GM21619 (cell line): ENCODE measurements around the gene SLC33A1.

Source experiments
- ATAC-seq: cut with Tn5 transposase; IDR thresholded peaks from one replicate; pipeline ENCODE4 v1.9.1; 2021; ENCODE audit not compliant: unreplicated experiment

SLC33A1 gene

DNA sequence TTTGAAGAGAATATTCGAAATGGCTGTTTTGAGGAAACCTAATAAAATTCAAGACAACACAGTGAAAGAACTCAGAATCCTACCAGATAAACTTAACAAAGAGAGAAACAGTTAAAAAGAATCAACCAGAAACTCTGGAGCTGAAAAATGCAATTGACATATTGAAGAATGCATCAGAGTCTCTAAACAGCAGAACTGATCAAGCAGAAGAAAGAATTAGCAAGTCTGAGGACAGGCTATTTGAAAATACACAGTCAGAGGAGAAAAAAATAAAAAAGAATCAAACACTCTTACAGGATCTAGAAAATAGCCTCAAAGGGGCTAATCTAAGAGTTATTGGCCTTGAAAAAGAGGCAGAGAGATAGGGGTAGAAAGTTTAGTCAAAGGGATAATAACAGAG, 61.7 kb downstream of the SLC33A1 start:
- no peak for ATAC-seq

DNA sequence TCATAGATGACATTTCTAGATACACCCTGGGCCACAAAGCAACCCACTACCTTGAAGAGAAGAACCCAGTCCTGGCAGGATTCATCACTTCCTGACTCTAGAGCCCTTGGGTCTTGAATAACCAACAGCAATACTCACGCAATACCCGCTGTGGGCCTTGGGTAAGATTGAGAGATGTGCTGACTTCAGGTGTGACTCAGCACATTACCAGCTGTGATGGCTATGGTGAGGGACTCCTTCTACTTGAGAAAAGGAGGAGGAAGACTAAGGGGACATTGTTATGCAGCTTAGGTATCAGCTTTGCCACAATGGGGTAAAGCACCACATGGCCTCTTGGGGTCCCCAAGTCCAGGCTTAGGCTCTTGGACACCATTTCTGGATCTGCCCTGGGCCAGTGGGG, 63.0 kb downstream of the SLC33A1 start:
- no peak for ATAC-seq

DNA sequence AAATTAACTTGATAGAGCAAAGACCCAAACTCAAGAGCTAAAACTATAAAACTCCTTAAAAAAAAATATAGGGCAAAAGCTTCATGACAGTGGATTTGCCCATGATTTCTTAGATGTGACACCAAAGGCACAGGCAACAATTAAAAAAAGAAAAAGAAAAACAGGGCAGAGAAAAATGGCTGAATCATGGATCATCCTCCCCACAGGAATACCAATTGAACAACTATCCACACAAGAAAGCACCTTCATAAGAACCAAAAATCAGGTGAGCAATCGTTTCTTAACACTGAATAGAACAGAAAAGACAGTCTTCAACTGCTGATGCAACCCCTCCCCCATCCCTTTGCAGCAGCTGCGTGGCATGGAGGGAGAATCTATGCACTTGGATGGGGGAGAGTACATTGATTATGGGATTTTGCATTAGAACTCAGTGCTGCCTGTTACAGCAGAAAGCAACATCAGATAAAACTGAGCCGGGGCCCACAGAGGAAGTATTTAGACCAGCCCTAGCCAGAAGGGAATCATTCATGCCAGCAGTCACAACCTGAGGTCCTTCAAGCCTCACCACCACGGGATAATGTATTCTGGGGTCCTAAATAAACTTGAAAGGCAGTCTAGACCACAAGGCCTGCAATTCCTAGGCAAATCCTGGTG, 63.8 kb downstream of the SLC33A1 start:
- no peak for ATAC-seq

DNA sequence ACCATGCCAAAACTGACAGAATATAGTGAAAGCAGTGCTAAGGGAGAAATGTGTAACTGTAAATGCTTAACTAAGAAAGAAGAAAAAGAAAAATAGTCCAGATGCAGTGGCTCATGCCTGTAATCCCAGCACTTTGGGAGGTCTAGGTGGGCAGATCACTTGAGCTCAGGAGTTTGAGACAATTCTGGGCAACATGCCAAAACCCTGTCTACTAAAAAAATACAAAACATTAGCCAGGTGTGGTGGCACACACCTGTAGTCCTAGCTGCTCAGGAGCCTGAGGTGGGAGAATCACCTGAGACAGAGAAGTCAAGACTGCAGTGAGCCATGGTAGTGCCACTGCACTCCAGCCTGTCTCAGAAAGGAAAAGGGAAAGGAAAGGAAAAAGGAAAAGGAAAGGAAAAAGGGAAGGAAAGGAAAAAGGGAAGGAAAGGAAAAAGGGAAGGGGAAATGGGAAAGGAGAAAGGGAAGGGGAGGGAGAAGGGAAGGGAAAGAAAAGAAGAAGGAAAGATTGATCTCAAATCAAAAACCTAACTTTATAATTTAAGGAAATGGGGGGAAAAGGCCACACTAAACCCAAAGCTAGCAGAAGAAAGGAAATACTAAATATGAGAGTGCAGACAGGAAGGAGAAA, 68.4 kb downstream of the SLC33A1 start:
- ATAC-seq: no peak

DNA sequence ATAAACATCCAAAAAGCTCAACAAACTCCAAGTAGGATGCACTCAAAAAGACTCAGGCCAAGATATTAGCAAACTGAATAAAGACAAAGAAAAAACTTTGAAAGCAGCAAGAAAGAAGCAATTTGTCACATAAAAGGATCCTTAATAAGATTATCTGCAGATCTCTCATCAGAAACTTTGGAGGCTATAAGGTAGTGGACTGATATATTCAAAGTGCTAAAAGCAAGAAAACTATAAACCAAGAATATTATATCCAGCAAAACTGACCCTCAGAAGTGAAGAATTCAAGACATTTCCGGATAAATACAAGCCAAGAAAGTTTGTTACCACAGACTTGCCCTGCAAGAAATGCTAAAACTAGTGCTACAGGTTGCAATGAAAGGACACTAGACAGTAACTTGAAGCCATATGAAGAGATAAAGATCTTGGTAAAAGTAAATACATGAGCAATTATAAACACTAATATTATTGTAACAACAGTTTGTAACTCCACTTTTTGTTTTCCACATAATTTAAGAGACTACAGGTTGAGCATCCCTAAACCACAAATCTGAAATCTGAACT, 71.8 kb downstream of the SLC33A1 start:
- ATAC-seq: no peak

DNA sequence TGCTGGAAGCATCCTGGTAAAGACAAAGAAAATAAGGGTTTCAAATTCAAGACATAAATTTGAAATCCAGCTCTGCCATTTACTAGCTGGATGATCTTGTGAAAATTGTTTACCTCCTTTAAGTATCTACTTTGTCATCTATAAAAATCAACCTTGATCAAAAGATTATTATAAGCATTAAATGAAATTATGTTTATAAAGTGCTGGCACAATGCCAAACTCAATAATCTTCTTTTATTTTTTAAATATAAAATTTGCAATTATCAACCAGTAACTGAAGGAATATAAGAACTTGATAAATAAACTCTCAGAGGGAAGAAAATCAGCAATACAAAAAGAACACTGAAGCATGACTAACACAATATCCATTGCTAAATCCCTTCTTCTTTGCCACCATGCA, 73.9 kb downstream of the SLC33A1 start:
- ATAC-seq: no peak

DNA sequence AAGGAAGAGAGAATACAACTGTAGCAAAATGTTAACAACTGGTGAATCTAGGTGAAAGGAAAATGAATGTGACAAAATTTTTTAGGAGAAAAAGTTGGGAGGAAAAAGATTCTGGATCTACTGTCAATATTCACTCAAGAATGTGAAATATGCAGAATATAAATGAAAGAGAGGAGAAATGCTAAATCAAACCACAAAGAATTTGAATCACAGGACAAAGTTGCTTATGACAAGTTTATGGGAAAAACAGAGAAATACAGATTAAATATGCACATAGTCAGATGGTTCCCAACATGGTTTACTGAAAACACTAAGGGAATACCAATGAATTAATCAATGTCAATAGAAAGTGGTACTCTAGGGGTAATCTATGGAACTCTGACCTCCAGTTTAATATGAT, 75.8 kb downstream of the SLC33A1 start:
- ATAC-seq: no peak

DNA sequence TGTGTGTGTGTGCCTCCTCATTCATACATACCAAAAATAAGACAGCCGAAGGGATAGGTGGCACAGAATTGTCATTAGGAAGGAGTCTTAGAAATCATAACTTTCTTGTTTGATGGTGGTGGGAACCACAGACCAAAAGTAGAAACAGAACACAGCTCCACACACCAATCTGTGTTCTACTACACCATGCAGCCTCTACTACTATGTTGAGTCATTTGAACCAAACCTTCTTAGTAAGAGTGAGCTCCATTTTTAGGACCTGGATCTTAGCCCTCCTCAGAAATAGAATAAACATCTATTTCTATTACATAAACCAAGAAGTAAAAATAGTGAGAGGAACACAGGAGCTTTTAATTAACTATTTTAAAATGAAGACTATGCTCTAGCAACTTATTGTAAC, 81.4 kb downstream of the SLC33A1 start:
- ATAC-seq: no peak

DNA sequence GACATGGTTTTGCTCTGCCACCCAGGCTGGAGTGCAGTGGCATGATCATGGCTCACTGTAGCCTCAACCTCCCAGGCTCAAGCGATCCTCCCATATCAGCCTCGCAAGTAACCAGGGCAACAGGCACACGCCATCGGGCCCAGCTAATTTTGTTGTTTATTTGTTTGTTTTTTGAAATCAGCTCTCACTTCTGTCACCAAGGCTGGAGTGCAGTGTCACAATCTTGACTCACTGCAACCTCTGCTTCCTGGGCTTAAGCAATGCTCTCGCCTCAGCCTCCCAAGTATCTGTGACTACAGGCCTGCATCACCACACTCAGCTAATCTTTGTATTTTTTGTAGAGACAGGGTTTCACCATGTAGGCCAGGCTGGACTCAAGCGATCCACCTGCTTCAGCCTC, 83.1 kb downstream of the SLC33A1 start:
- ATAC-seq: no peak
